Activated CD8-positive, alpha-beta memory T cell treated with anti-CD3 and anti-CD28 coated beads, Interleukin-2, amount 50 U/mL, for 4 hours (primary cell): ENCODE results near the gene PIEZO1.
"Not testable (repeated sequence)": the region's sequence is repeated elsewhere in the genome, so short reads cannot be mapped to it uniquely, and the experiment has no call there.

ENCODE experiments used
- DNase-seq: peaks from one replicate; pipeline ENCODE4 v3.0.0-alpha.2; 2020

The PIEZO1 gene

GRCh38 chr16:88780142-88781062 lies 4.6 kb downstream of the PIEZO1 start:
- no peak for DNase-seq

- DNase-seq = no peak
These were observed 5.4 kb downstream of the PIEZO1 start for GRCh38 chr16:88779406-88780141.

- DNase-seq = no peak
These were observed 6.4 kb downstream of the PIEZO1 start for GRCh38 chr16:88778541-88779065.

- DNase-seq = no peak
These were observed 6.8 kb downstream of the PIEZO1 start for GRCh38 chr16:88778271-88778525.

- DNase-seq = no peak
These were observed 7.3 kb downstream of the PIEZO1 start for GRCh38 chr16:88777471-88778270.

- DNase-seq = no peak
These were observed 9.2 kb downstream of the PIEZO1 start for GRCh38 chr16:88775825-88776224.

GRCh38 chr16:88774544-88775393 lies 10.3 kb downstream of the PIEZO1 start:
- DNase-seq = no peak

GRCh38 chr16:88773812-88774291 lies 11.2 kb downstream of the PIEZO1 start:
- no peak for DNase-seq

- no peak for DNase-seq
These were observed 11.9 kb downstream of the PIEZO1 start for GRCh38 chr16:88772871-88773811.

GRCh38 chr16:88771781-88772180 lies 13.2 kb downstream of the PIEZO1 start:
- not testable (repeated sequence) for DNase-seq

GRCh38 chr16:88771294-88771772 lies 13.7 kb downstream of the PIEZO1 start:
- DNase-seq = no peak

- DNase-seq = peak; percentile 49
These were observed 14.3 kb downstream of the PIEZO1 start for GRCh38 chr16:88770461-88771293.

- no peak for DNase-seq
These were observed 15.2 kb downstream of the PIEZO1 start for GRCh38 chr16:88769617-88770460.

- no peak for DNase-seq
These were observed 16.8 kb downstream of the PIEZO1 start for GRCh38 chr16:88768071-88768783.

GRCh38 chr16:88767546-88768070 lies 17.4 kb downstream of the PIEZO1 start:
- DNase-seq = no peak

- DNase-seq = no peak
These were observed 18.0 kb downstream of the PIEZO1 start for GRCh38 chr16:88766975-88767374.

- no peak for DNase-seq
These were observed 20.1 kb downstream of the PIEZO1 start for GRCh38 chr16:88764913-88765349.

- no peak for DNase-seq
These were observed 20.9 kb downstream of the PIEZO1 start for GRCh38 chr16:88764080-88764479.
